Uterus (tissue), 2 donors: ENCODE data around the gene ACOXL.

Experiments
- POLR2A ChIP-seq, 2 donors: fragments of 450-650 bp; IDR thresholded peaks; one replicate each; pipeline ENCODE4 v1.6.1; 2016; ENCODE audit warnings: antibody characterized with exemption in 2 of 2, mild to moderate bottlenecking in 1 of 2, moderate library complexity in 1 of 2
- TF ChIP-seq, protein P1 (sequence below), 4 experiments: fragments of 200-600 bp in 2 of 4; fragments of 450-650 bp in 2 of 4; sonication (generic) in 2 of 4; IDR thresholded peaks; one replicate each; pipeline ENCODE4 v1.5.1; 2016 to 2019; ENCODE audit warnings: antibody characterized with exemption in 4 of 4, mild to moderate bottlenecking in 2 of 4, moderate library complexity in 1 of 4

DNA sequence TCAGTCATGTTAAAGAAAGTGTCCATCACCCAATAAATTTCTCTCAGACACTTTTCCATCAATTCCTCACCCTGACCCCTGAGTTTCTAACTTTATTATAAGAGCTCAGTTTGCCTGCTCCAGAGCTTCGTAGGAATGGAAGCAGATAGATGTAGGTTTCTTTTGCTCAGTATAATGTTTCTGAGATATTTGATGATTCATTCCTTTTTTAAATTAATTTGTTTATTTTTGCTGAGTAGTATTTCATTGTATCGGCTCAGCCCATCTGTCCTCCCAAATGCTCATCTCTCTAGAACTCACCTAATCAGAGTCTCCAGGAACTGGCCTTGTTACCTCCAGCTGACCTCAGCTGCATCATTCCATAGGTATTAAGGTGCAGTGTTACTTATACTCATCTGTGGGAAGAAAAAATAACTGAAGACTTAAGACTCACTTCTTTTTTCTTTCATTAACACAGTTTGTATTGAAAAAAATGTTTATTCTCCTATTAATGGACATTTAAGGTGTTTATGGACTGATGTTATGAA is 376.4 kb downstream of the ACOXL start:
- TF ChIP-seq, protein P1, sequence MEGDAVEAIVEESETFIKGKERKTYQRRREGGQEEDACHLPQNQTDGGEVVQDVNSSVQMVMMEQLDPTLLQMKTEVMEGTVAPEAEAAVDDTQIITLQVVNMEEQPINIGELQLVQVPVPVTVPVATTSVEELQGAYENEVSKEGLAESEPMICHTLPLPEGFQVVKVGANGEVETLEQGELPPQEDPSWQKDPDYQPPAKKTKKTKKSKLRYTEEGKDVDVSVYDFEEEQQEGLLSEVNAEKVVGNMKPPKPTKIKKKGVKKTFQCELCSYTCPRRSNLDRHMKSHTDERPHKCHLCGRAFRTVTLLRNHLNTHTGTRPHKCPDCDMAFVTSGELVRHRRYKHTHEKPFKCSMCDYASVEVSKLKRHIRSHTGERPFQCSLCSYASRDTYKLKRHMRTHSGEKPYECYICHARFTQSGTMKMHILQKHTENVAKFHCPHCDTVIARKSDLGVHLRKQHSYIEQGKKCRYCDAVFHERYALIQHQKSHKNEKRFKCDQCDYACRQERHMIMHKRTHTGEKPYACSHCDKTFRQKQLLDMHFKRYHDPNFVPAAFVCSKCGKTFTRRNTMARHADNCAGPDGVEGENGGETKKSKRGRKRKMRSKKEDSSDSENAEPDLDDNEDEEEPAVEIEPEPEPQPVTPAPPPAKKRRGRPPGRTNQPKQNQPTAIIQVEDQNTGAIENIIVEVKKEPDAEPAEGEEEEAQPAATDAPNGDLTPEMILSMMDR (IDR thresholded peaks at IDR 0.05) = no peak
- TF ChIP-seq POLR2A (IDR thresholded peaks at IDR 0.05) = no peak
